ENCODE measurements around the gene CFAP57. TPM values are rescaled to one million over a fixed set of nuclear protein-coding genes. Genes with fewer than 3 reads are reported as not detected.
A peak's percentile ranks its signal among the peaks of the same experiment; 100 is the strongest.
"Not testable (repeated sequence)": the region's sequence is repeated elsewhere in the genome, so short reads cannot be mapped to it uniquely, and the experiment has no call there.

Gene CFAP57
- total and polyA plus RNA-seq, 12 donors, result 0.09 to 0.35 (median 0.16) TPM; not detected in 5

- intact Hi-C loops (cut with DNase I), result no loop called here
- Histone ChIP-seq H3K4me1 (peaks cover 3 to 29% (median 20%) of the 10 kb centered on the region in 9 donors), H3K36me3 (no peaks in the 10 kb centered on the region), H3K4me3 (peak overlapping the region in 3 of 10 donors; percentile 8 to 10 (median 10)), H3K9me3 (peaks cover 0 to 11% (median 0%) of the 10 kb centered on the region in 11 donors), H3K27ac (peak overlapping the region in 9 of 10 donors; percentile 49 to 85 (median 77)), H3K27me3 (no peaks in the 10 kb centered on the region)
- TF ChIP-seq CTCF (IDR thresholded peaks at IDR 0.05), result no peak
- 13 to 14% methylated on average over 10 of the region's 10 CpGs for WGBS, 2 donors
- peak; percentile 23 to 24 for DNase-seq
- ATAC-seq, result peak; percentile 86 to 94 (median 92)
These were observed 34.6 kb downstream of the CFAP57 start for GRCh38 chr1:43206600-43207228.

GRCh38 chr1:43207229-43207853 is 35.2 kb downstream of the CFAP57 start:
- Histone ChIP-seq H3K27me3 (no peaks in the 10 kb centered on the region), H3K36me3 (no peaks in the 10 kb centered on the region), H3K4me1 (peaks cover 3 to 29% (median 20%) of the 10 kb centered on the region in 9 donors), H3K4me3 (peak overlapping the region in 3 of 10 donors; percentile 8 to 10 (median 10)), H3K9me3 (peaks cover 0 to 11% (median 0%) of the 10 kb centered on the region in 11 donors), H3K27ac (peak overlapping the region in 9 of 10 donors; percentile 17 to 85 (median 77))
- DNase-seq (peak in 1 of 2 donors; percentile 26), ATAC-seq (peak; percentile 30 to 85 (median 72))
- no peak for TF ChIP-seq CTCF (IDR thresholded peaks at IDR 0.05)
- intact Hi-C loops (cut with DNase I), result no loop called here
- WGBS, 2 donors, result 63 to 71% methylated on average over 12 of the region's 12 CpGs

GRCh38 chr1:43208277-43208676 is 36.1 kb downstream of the CFAP57 start:
- intact Hi-C loops (cut with DNase I), result not testable (repeated sequence)
- 97% methylated on average over 7 to 8 of the region's 8 CpGs for WGBS, 2 donors

GRCh38 chr1:43214501-43215444 is 42.6 kb downstream of the CFAP57 start:
- no peaks in the 10 kb centered on the region for H3K36me3 ChIP-seq
- intact Hi-C loops (cut with DNase I), result no loop called here
- DNase-seq (no peak), ATAC-seq (no peak)
- no peak overlapping the region for H3K27ac ChIP-seq
- no peak overlapping the region for H3K4me3 ChIP-seq
- H3K27me3 ChIP-seq, result no peaks in the 10 kb centered on the region
- TF ChIP-seq CTCF (IDR thresholded peaks at IDR 0.05), result no peak
- no peaks in the 10 kb centered on the region for H3K4me1 ChIP-seq
- H3K9me3 ChIP-seq, result no peaks in the 10 kb centered on the region
- 75 to 79% methylated on average over 7 of the region's 7 CpGs for WGBS, 2 donors

More at GRCh38 chr1:43208277-43208676, 36.1 kb downstream of the CFAP57 start:
- DNase-seq, H3K27ac ChIP-seq, ATAC-seq, H3K36me3 ChIP-seq, H3K4me3 ChIP-seq, H3K27me3 ChIP-seq: not testable (repeated sequence)
- Histone ChIP-seq H3K9me3 (peaks cover 0 to 10% (median 0%) of the 10 kb centered on the region in 11 donors), H3K4me1 (peaks cover 3 to 29% (median 20%) of the 10 kb centered on the region in 9 donors)
